IMR-90 (cell line): ENCODE data around the gene TWIST2. TPM values are rescaled to one million over a fixed set of nuclear protein-coding genes. Genes with fewer than 3 reads are reported as not detected.

Source experiments
- ATAC-seq: fragments of 200-7000 bp; cut with Tn5 transposase; 2 replicates; pipeline ENCODE4 v1.9.1; 2020; ENCODE audit warnings: low read depth, mild to moderate bottlenecking, moderate library complexity
- BruUV-seq: library from RNA; stranded (reverse); fragments of 400-500 nt; replicated peaks from 2 replicates; lab custom pipeline; 2021; lab: Mats Ljungman, UMichigan
- CTCF ChIA-PET: fragments of 300-600 bp; formaldehyde crosslinking; extraction: SDS; loops from one replicate; lab custom pipeline; 2021; ENCODE audit warnings: antibody characterized with exemption; lab: Yijun Ruan, JAX
- POLR2A ChIA-PET: fragments of 300-600 bp; sonication (Branson Sonifier 250); formaldehyde crosslinking; loops from one replicate; lab custom pipeline; 2022; ENCODE audit warnings: antibody characterized with exemption; ENCODE audit not compliant: unreplicated experiment; lab: Charles Lee
- DNase-seq: peaks from one replicate; pipeline ENCODE4 v3.0.0; 2013
- H2AFZ ChIP-seq: replicated peaks from 2 replicates; pipeline ENCODE3; 2013; ENCODE audit warnings: low read length, mild to moderate bottlenecking; ENCODE audit not compliant: poor library complexity
- H2AK5ac ChIP-seq: 2 replicates; pipeline ENCODE4 v1.6.1; 2013; ENCODE audit warnings: low read depth, low read length, inconsistent platforms
- H2AK9ac ChIP-seq: replicated peaks from 2 replicates; pipeline ENCODE3; 2013; ENCODE audit warnings: mild to moderate bottlenecking, low read depth, low read length, moderate library complexity; ENCODE audit not compliant: poor library complexity
- H2BK120ac ChIP-seq: 2 replicates; pipeline ENCODE4 v1.6.1; 2013; ENCODE audit warnings: low read depth, low read length, inconsistent platforms
- H2BK15ac ChIP-seq: 3 replicates; pipeline ENCODE4 v1.6.1; 2013; ENCODE audit warnings: low read depth, low read length, inconsistent platforms
- H2BK20ac ChIP-seq: 2 replicates; pipeline ENCODE4 v1.6.1; 2013; ENCODE audit warnings: low read depth, mild to moderate bottlenecking, inconsistent platforms, low read length, moderate library complexity
- H2BK5ac ChIP-seq: 2 replicates; pipeline ENCODE4 v1.6.1; 2013; ENCODE audit warnings: mild to moderate bottlenecking, low read depth, low read length, inconsistent platforms; ENCODE audit not compliant: poor library complexity, severe bottlenecking
- H3K14ac ChIP-seq: replicated peaks from 2 replicates; pipeline ENCODE4 v1.6.1; 2013; ENCODE audit warnings: low read depth, low read length, inconsistent platforms
- H3K18ac ChIP-seq: 2 replicates; pipeline ENCODE4 v1.6.1; 2013; ENCODE audit warnings: low read depth, low read length, control low read depth
- H3K23ac ChIP-seq: 2 replicates; pipeline ENCODE4 v1.6.1; 2013; ENCODE audit warnings: low read depth, low read length, inconsistent platforms
- H3K27ac ChIP-seq: 2 replicates; pipeline ENCODE4 v1.5.1; 2013; ENCODE audit warnings: mild to moderate bottlenecking, control low read depth, low read length; ENCODE audit not compliant: insufficient read depth
- H3K27me3 ChIP-seq: 2 replicates; pipeline ENCODE4 v1.6.1; 2013; ENCODE audit warnings: low read length; ENCODE audit not compliant: control insufficient read depth, insufficient read depth
- H3K36me3 ChIP-seq: 2 replicates; pipeline ENCODE4 v1.6.1; 2013; ENCODE audit warnings: low read length, mixed read lengths; ENCODE audit not compliant: control insufficient read depth, insufficient read depth
- H3K4ac ChIP-seq: 2 replicates; pipeline ENCODE4 v1.6.1; 2013; ENCODE audit warnings: low read depth, low read length, inconsistent platforms
- H3K4me1 ChIP-seq: 2 replicates; pipeline ENCODE4 v1.6.1; 2013; ENCODE audit warnings: low read length, mixed read lengths; ENCODE audit not compliant: control insufficient read depth, insufficient read depth
- H3K4me2 ChIP-seq: 2 replicates; pipeline ENCODE4 v1.6.1; 2013; ENCODE audit warnings: low read depth, mild to moderate bottlenecking, control low read depth, low read length, moderate library complexity
- H3K4me3 ChIP-seq: 2 replicates; pipeline ENCODE4 v1.5.1; 2013; ENCODE audit warnings: low read depth, mild to moderate bottlenecking, control low read depth, low read length, moderate library complexity; ENCODE audit not compliant: insufficient read depth
- H3K56ac ChIP-seq: 2 replicates; pipeline ENCODE4 v1.6.1; 2013; ENCODE audit warnings: low read length, inconsistent platforms; ENCODE audit not compliant: insufficient read depth; ENCODE audit errors: extremely low read depth
- H3K79me1 ChIP-seq, 2 experiments: 2 replicates each; pipeline ENCODE4 v1.6.1; 2013; ENCODE audit warnings: low read length in 2 of 2, inconsistent platforms in 1 of 2, low read depth in 1 of 2
- H3K9ac ChIP-seq: 2 replicates; pipeline ENCODE4 v1.6.1; 2013; ENCODE audit warnings: low read depth, low read length, control low read depth
- H3K9me1 ChIP-seq: 2 replicates; pipeline ENCODE4 v1.6.1; 2013; ENCODE audit warnings: low read length, inconsistent platforms; ENCODE audit not compliant: insufficient read depth
- H3K9me3 ChIP-seq: 2 replicates; pipeline ENCODE4 v1.6.1; 2013; ENCODE audit warnings: low read length; ENCODE audit not compliant: control insufficient read depth, insufficient read depth
- H4K20me1 ChIP-seq: 2 replicates; pipeline ENCODE4 v1.6.1; 2013; ENCODE audit warnings: low read length, inconsistent platforms; ENCODE audit not compliant: insufficient read depth
- H4K5ac ChIP-seq: 2 replicates; pipeline ENCODE4 v1.6.1; 2013; ENCODE audit warnings: mild to moderate bottlenecking, low read depth, low read length, control low read depth
- H4K8ac ChIP-seq, 2 experiments: 2 replicates each; pipeline ENCODE4 v1.6.1; 2013; ENCODE audit warnings: low read depth in 2 of 2, low read length in 2 of 2, control low read depth in 1 of 2, inconsistent platforms in 1 of 2
- H4K91ac ChIP-seq: 2 replicates; pipeline ENCODE4 v1.6.1; 2013; ENCODE audit warnings: low read depth, low read length, inconsistent platforms; ENCODE audit not compliant: insufficient read depth
- BHLHE40 ChIP-seq: fragments of 150-350 bp; IDR thresholded peaks from 2 replicates; pipeline ENCODE4 v1.6.1; 2016; ENCODE audit warnings: mild to moderate bottlenecking, low read depth, low read length
- ELK1 ChIP-seq: fragments of 150-350 bp; IDR thresholded peaks from 2 replicates; pipeline ENCODE4 v1.6.1; 2016; ENCODE audit warnings: low read depth, mild to moderate bottlenecking, low read length, moderate library complexity, borderline replicate concordance
- MXI1 ChIP-seq: IDR thresholded peaks from 2 replicates; pipeline ENCODE4 v1.6.1; 2012; ENCODE audit warnings: low read depth, mild to moderate bottlenecking, low read length, moderate library complexity, borderline replicate concordance
- POLR2A ChIP-seq: IDR thresholded peaks from 2 replicates; pipeline ENCODE4 v1.6.1; 2012; ENCODE audit warnings: mild to moderate bottlenecking, low read depth, low read length
- RAD21 ChIP-seq: IDR thresholded peaks from 2 replicates; pipeline ENCODE4 v1.6.1; 2012; ENCODE audit warnings: low read length, improper control_type of control experiment
- WGBS, 2 experiments: methylation state at CpG; one replicate each; pipeline versions ENCODE4 v1.1.5 to v1.1.7; 2013; ENCODE audit warnings: missing lambda C conversion rate in 2 of 2; ENCODE audit not compliant: insufficient read length in 1 of 2; ENCODE audit errors: extremely low coverage in 2 of 2; 5-methylcytosine and 5-hydroxymethylcytosine counted together
- dilution Hi-C: fragments of 300-500 bp; cut with HindIII; formaldehyde crosslinking; loops from one replicate; pipeline ENCODE4 v1.14.3; 2018; ENCODE audit warnings: low sequenced_read_pairs; ENCODE audit not compliant: unreplicated experiment
- in situ Hi-C: fragments of 300-500 bp; cut with MboI; formaldehyde crosslinking; loops from 3 replicates; pipeline ENCODE4 v1.14.3; 2019; ENCODE audit warnings: low sequenced_read_pairs, inconsistent platforms, mixed read lengths
- intact Hi-C: fragments of 100-400 bp; cut with micrococcal nuclease; formaldehyde crosslinking; loops from 2 replicates; pipeline ENCODE4 v1.10.0; 2022
- polyA plus RNA-seq, 3 experiments: library from polyadenylated mRNA; depleted of rRNA; stranded (reverse); fragments of >200 nt; gene quantifications; 2 replicates each; pipeline ENCODE4 v1.2.3, GENCODE V29; 2012; ENCODE audit warnings: low replicate concordance in 1 of 3
- total RNA-seq: library from RNA; depleted of rRNA; stranded (reverse); fragments of >200 nt; gene quantifications from 2 replicates; pipeline ENCODE4 v1.2.3, GENCODE V29; 2012

Gene TWIST2
- total and polyA plus RNA-seq, 2 of the 4 experiments (the other 2 are of a cell fraction), result 9.3 to 33.6 TPM

GRCh38 chr2:238863231-238863630, 15.3 kb downstream of the TWIST2 start:
- Histone ChIP-seq H3K79me1 (peaks cover 43 to 89% of the 10 kb centered on the region in 2 experiments), H3K9ac (no peak overlapping the region), H2AFZ (no peak overlapping the region), H2BK15ac (peak overlapping the region; percentile 98; the same call in 2 of the 3 replicates), H3K27me3 (no peaks in the 10 kb centered on the region), H3K4me2 (no peak overlapping the region), H3K23ac (peak overlapping the region; percentile 91), H2AK5ac (peak overlapping the region; percentile 98), H4K5ac (peak overlapping the region; percentile 91), H3K56ac (0 out of 2 replicates have a peak overlapping the region, but pooled peaks have one; percentile 97), H3K27ac (peak overlapping the region; percentile 94), H2BK20ac (peak overlapping the region; percentile 98), H3K18ac (peak overlapping the region; percentile 87), H4K8ac (peak overlapping the region; percentile 93 to 97), H3K4me3 (no peak overlapping the region), H2BK5ac (peak overlapping the region; percentile 93), H4K20me1 (no peaks in the 10 kb centered on the region), H3K14ac (peak overlapping the region; percentile 88), H3K4me1 (peaks cover 45% of the 10 kb centered on the region), H3K9me3 (no peaks in the 10 kb centered on the region), H3K36me3 (peaks cover 2% of the 10 kb centered on the region; the same call in 1 of the 2 replicates), H2AK9ac (peak overlapping the region; percentile 98), H4K91ac (peak overlapping the region; percentile 95), H3K4ac (peak overlapping the region; percentile 96), H3K9me1 (peaks cover 47% of the 10 kb centered on the region), H2BK120ac (peak overlapping the region; percentile 95)
- ChIA-PET POLR2A (no interaction called here), CTCF (no interaction called here)
- dilution Hi-C loops (no loop called here), intact Hi-C loops (no loop called here), in situ Hi-C loops (no loop called here)
- WGBS, 2 experiments, result 100% methylated on average over 4 of the region's 14 CpGs; no CpG with 5 or more reads in 1 of the 2 experiments
- DNase-seq (no peak), ATAC-seq (no peak)
- TF ChIP-seq ELK1, result no peak
- no peak for TF ChIP-seq RAD21
- no peak for TF ChIP-seq BHLHE40
- no peak for TF ChIP-seq POLR2A
- TF ChIP-seq MXI1, result no peak
- no TSS peak for BruUV-seq
